Activated B cell treated with CpG ODN at 0.5 μM for 24 hours (primary cell): ENCODE measurements around the gene NPM1. TPM values are rescaled to one million over a fixed set of nuclear protein-coding genes. Genes with fewer than 3 reads are reported as not detected.

Source experiments
- ATAC-seq: fragments of 200-7000 bp; cut with Tn5 transposase; one replicate; pipeline ENCODE4 v1.10.0; 2021; ENCODE audit warnings: low read depth, mild to moderate bottlenecking, moderate library complexity
- CTCF ChIA-PET: fragments of 350-600 bp; sonication (Branson Sonifier 250); formaldehyde crosslinking; loops from one replicate; lab custom pipeline; 2021; ENCODE audit warnings: antibody characterized with exemption; lab: Charles Lee
- POLR2A ChIA-PET: fragments of 350-600 bp; sonication (Branson Sonifier 250); formaldehyde crosslinking; loops from one replicate; lab custom pipeline; 2021; ENCODE audit warnings: antibody characterized with exemption; lab: Charles Lee
- DNase-seq: peaks from one replicate; pipeline ENCODE4 v3.0.0; 2022
- H3K27ac Mint-ChIP-seq: one replicate; pipeline ENCODE4 v1.8.0; 2020; ENCODE audit warnings: mixed read lengths
- H3K27me3 Mint-ChIP-seq: one replicate; pipeline ENCODE4 v1.8.0; 2021; ENCODE audit warnings: mixed read lengths
- H3K36me3 Mint-ChIP-seq: one replicate; pipeline ENCODE4 v1.8.0; 2021; ENCODE audit warnings: low read depth, mixed read lengths
- H3K4me1 Mint-ChIP-seq: one replicate; pipeline ENCODE4 v1.8.0; 2021; ENCODE audit warnings: mixed read lengths
- H3K4me3 Mint-ChIP-seq: one replicate; pipeline ENCODE4 v1.8.0; 2020; ENCODE audit warnings: mild to moderate bottlenecking, mixed read lengths
- H3K9me3 Mint-ChIP-seq: one replicate; pipeline ENCODE4 v1.8.0; 2020; ENCODE audit warnings: mixed read lengths
- CTCF ChIP-seq: fragments of 200-600 bp; IDR thresholded peaks from one replicate; pipeline ENCODE4 v1.8.0; 2022; ENCODE audit warnings: antibody characterized with exemption, mild to moderate bottlenecking
- intact Hi-C: fragments of 100-400 bp; cut with micrococcal nuclease; formaldehyde crosslinking; loops from one replicate; pipeline ENCODE4 v1.15.1; 2024
- total RNA-seq: library from RNA; stranded (reverse); gene quantifications from 2 replicates; pipeline ENCODE4 v1.2.3, GENCODE V29; 2022

NPM1 gene, protein sequence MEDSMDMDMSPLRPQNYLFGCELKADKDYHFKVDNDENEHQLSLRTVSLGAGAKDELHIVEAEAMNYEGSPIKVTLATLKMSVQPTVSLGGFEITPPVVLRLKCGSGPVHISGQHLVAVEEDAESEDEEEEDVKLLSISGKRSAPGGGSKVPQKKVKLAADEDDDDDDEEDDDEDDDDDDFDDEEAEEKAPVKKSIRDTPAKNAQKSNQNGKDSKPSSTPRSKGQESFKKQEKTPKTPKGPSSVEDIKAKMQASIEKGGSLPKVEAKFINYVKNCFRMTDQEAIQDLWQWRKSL
- 1,505 and 1,563 TPM in 2 replicates for total RNA-seq

DNA sequence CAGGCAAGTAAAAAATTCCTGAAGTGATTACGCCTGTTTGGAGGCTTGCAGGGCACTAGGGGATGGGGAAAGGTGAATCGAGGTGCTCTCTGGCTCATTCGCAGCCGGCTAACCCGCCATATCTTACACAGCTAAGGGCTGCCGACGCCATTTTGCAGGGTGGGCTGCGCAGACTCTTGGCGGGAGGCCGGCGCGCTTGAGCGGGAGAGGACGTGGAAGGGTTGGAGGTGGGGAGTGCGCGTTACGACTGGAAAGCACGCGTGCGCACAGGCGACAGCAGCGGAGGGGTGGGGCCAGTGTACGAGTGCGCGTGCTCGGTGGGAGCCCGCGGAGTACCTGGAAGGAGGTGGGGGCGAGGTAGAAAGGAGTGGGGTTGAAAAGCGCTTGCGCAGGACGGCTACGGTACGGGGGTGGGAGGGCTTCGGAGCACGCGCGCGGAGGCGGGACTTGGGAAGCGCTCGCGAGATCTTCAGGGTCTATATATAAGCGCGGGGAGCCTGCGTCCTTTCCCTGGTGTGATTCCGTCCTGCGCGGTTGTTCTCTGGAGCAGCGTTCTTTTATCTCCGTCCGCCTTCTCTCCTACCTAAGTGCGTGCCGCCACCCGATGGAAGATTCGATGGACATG is at the start of gene NPM1:
Gene NPM1, plus strand, starts transcription at position 505 of the 625 bp plus-strand sequence. Its CDS starts 100 bp downstream, at position 605.
- Mint-ChIP-seq H3K4me1 (peaks cover 52% of the 10 kb centered on the region), H3K4me3 (peak within 1 kb of the TSS; percentile 99)
- TF ChIP-seq CTCF: no peak

DNA sequence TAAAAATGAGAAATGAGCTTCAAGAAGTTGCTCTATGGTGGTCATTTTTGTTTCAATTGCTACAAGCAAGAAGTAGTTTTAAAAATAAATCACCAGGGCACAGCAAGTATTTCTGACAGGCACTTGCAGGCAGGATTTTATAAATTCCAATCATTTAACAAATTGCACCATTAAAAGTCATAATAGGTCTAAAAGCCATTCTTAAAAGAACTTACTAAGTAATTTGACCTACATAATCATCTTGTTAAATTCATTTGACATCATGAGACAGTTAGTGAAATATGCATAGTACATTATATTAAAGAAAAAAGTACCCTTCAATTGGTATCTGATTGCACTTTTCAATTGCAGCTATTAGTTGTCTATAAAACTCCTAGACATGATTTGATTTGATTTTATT is 47.6 kb upstream of the NPM1 start:
- intact Hi-C loops: no loop called here
- no peak overlapping the region for H3K27ac Mint-ChIP-seq
- peaks cover 28% of the 10 kb centered on the region for H3K27me3 Mint-ChIP-seq

More for the DNA sequence above, at the start of gene NPM1:
- Mint-ChIP-seq H3K9me3 (no peaks in the 10 kb centered on the region), H3K36me3 (peaks cover 50% of the 10 kb centered on the region), H3K27ac (peak within 1 kb of the TSS; percentile 98), H3K27me3 (no peaks in the 10 kb centered on the region)
- ChIA-PET POLR2A (interaction anchor here (0.6 to 2.2 kb wide), 14 partner anchors 8 to 1805 kb away, joined by 3 to 10 read pairs (median 4); partner anchors contain the start of genes DUSP1, FBXW11, STK10 and TLX3), CTCF (interaction anchor here (0.9 to 1.2 kb wide), 2 partner anchors 31 to 521 kb away, joined by 3 read pairs; no protein-coding TSS in a partner anchor)
- DNase-seq (peak; percentile 92), ATAC-seq (peak; percentile 85)
- intact Hi-C loops: loop anchor here (1.0 to 10.0 kb wide), 6 partner anchors 620 to 1669 kb away; partner anchors contain the start of genes CREBRF, FBXW11, RPL26L1 and STK10

GRCh38 chr5:171340491-171340890 is 47.2 kb upstream of the NPM1 start:
- Mint-ChIP-seq H3K27ac (no peak overlapping the region), H3K36me3 (no peaks in the 10 kb centered on the region), H3K9me3 (no peaks in the 10 kb centered on the region), H3K4me1 (peaks cover 7% of the 10 kb centered on the region), H3K27me3 (peaks cover 25% of the 10 kb centered on the region), H3K4me3 (no peak overlapping the region)
- TF ChIP-seq CTCF: no peak
- ATAC-seq: no peak
- intact Hi-C loops: no loop called here
- CTCF ChIA-PET: no interaction called here
- DNase-seq: no peak
- POLR2A ChIA-PET: no interaction called here

More for the DNA sequence above, 47.6 kb upstream of the NPM1 start:
- peaks cover 7% of the 10 kb centered on the region for H3K4me1 Mint-ChIP-seq
- ChIA-PET POLR2A (no interaction called here), CTCF (no interaction called here)
- no peaks in the 10 kb centered on the region for H3K36me3 Mint-ChIP-seq
- H3K4me3 Mint-ChIP-seq: no peak overlapping the region
- no peak for ATAC-seq
- no peaks in the 10 kb centered on the region for H3K9me3 Mint-ChIP-seq
- no peak for TF ChIP-seq CTCF
- no peak for DNase-seq

GRCh38 chr5:171342362-171343111 is 45.1 kb upstream of the NPM1 start:
- Mint-ChIP-seq H3K9me3 (no peaks in the 10 kb centered on the region), H3K27ac (no peak overlapping the region), H3K36me3 (no peaks in the 10 kb centered on the region), H3K4me1 (no peaks in the 10 kb centered on the region), H3K4me3 (no peak overlapping the region), H3K27me3 (peaks cover 13% of the 10 kb centered on the region)
- ChIA-PET CTCF (no interaction called here), POLR2A (no interaction called here)
- intact Hi-C loops: loop anchor here (1.0 kb wide), 2 partner anchors 135 to 598 kb away; no protein-coding TSS in a partner anchor
- ATAC-seq: no peak
- no peak for DNase-seq
- TF ChIP-seq CTCF: no peak
